ENCODE measurements around the gene TUBGCP5. TPM values are rescaled to one million over a fixed set of nuclear protein-coding genes. Genes with fewer than 3 reads are reported as not detected.
"Not testable (repeated sequence)": the region's sequence is repeated elsewhere in the genome, so short reads cannot be mapped to it uniquely, and the experiment has no call there.

Gene TUBGCP5
- total RNA-seq, 1 experiment from 2014 or later: 31.5 TPM

- DNase-seq (ENCODE audit: low read depth): not testable (repeated sequence)
These were observed 4.2 kb upstream of the TUBGCP5 start for GRCh38 chr15:23043535-23043934.

- not testable (repeated sequence) for DNase-seq (ENCODE audit: low read depth)
These were observed 2.4 kb upstream of the TUBGCP5 start for GRCh38 chr15:23041736-23042135.

GRCh38 chr15:23039917-23040281, 530 bp upstream of the TUBGCP5 start:
- DNase-seq (ENCODE audit: low read depth): no peak

- peak; percentile 63 for DNase-seq (ENCODE audit: low read depth)
These were observed 635 bp downstream of the TUBGCP5 start for GRCh38 chr15:23038726-23039142.

- peak; percentile 74 for DNase-seq (ENCODE audit: low read depth)
These were observed 3.3 kb downstream of the TUBGCP5 start for GRCh38 chr15:23035964-23036566.

- no peak for DNase-seq (ENCODE audit: low read depth)
These were observed 5.4 kb downstream of the TUBGCP5 start for GRCh38 chr15:23033979-23034378.

GRCh38 chr15:23026218-23026617, 13.2 kb downstream of the TUBGCP5 start:
- no peak for DNase-seq (ENCODE audit: low read depth)

- no peak for DNase-seq (ENCODE audit: low read depth)
These were observed 17.2 kb downstream of the TUBGCP5 start for GRCh38 chr15:23022156-23022555.

- no peak for DNase-seq (ENCODE audit: low read depth)
These were observed 24.9 kb downstream of the TUBGCP5 start for GRCh38 chr15:23014394-23015000.

GRCh38 chr15:23013681-23014080, 25.7 kb downstream of the TUBGCP5 start:
- DNase-seq (ENCODE audit: low read depth): no peak

- not testable (repeated sequence) for DNase-seq (ENCODE audit: low read depth)
These were observed 26.8 kb downstream of the TUBGCP5 start for GRCh38 chr15:23012616-23013015.

GRCh38 chr15:23003736-23004135, 35.6 kb downstream of the TUBGCP5 start:
- DNase-seq (ENCODE audit: low read depth): no peak

GRCh38 chr15:23002920-23003319, 36.4 kb downstream of the TUBGCP5 start:
- DNase-seq (ENCODE audit: low read depth): no peak

- DNase-seq (ENCODE audit: low read depth): no peak
These were observed 43.6 kb downstream of the TUBGCP5 start for GRCh38 chr15:22995795-22996194.

GRCh38 chr15:22992024-22992326, 47.4 kb downstream of the TUBGCP5 start:
- no peak for DNase-seq (ENCODE audit: low read depth)

GRCh38 chr15:22989576-22990477, 49.5 kb downstream of the TUBGCP5 start:
- DNase-seq (ENCODE audit: low read depth): no peak

GRCh38 chr15:22988811-22989210, 50.6 kb downstream of the TUBGCP5 start:
- no peak for DNase-seq (ENCODE audit: low read depth)

GRCh38 chr15:22981931-22982330, 57.4 kb downstream of the TUBGCP5 start:
- not testable (repeated sequence) for DNase-seq (ENCODE audit: low read depth)

- DNase-seq (ENCODE audit: low read depth): no peak
These were observed 58.1 kb downstream of the TUBGCP5 start for GRCh38 chr15:22981051-22981840.

GRCh38 chr15:22980189-22981050, 58.9 kb downstream of the TUBGCP5 start, which contains the start of gene CYFIP1:
Gene CYFIP1 (minus strand): TSS chr15:22980368. CDS start chr15:22947285, 33,083 bp downstream.
- peak; percentile 74 for DNase-seq (ENCODE audit: low read depth)

All from LHCN-M2 (cell line).